HepG2 (cell line): Measurements from ENCODE around the gene HELZ.

ENCODE experiments used
- TAF15 ChIP-seq: fragments of 200-400 bp; formaldehyde crosslinking; IDR thresholded peaks from one replicate; pipeline ENCODE4 v1.6.1; 2018; ENCODE audit warnings: mild to moderate bottlenecking, low read depth, low read length; ENCODE audit not compliant: poor library complexity, severe bottlenecking
- ZNF552 ChIP-seq: sonication (generic); formaldehyde crosslinking; IDR thresholded peaks from 2 replicates; pipeline ENCODE4 v1.9.0; 2022; ENCODE audit warnings: missing genetic modification reagents, mild to moderate bottlenecking, borderline replicate concordance

GRCh38 chr17:67051155-67051538 is 193.8 kb downstream of the HELZ start:
- TF ChIP-seq TAF15: no peak
- no peak for TF ChIP-seq ZNF552 (CRISPR knock-in tag)
